Occipital lobe (tissue), 2 donors: Measurements from ENCODE around the gene MT1H. TPM values are rescaled to one million over a fixed set of nuclear protein-coding genes. Genes with fewer than 3 reads are reported as not detected.

ENCODE experiments used
- DNase-seq: peaks from one replicate; lab custom pipeline; 2025; lab: John Stamatoyannopoulos, UW
- total RNA-seq: library from RNA; depleted of rRNA; stranded (reverse); fragments of >200 nt; gene quantifications from one replicate; pipeline ENCODE4 v1.2.3, GENCODE V29; 2014

MT1H gene
- total RNA-seq, 1 donor from 2014 or later = not detected

- no peak for DNase-seq
These were observed 32.8 kb upstream of the MT1H start for GRCh38 chr16:56636616-56637413.

GRCh38 chr16:56637814-56638750 lies 31.5 kb upstream of the MT1H start, which contains the start of gene MT1A:
TSS of gene MT1A (plus strand) at chr16:56638666. CDS start at chr16:56638739, 73 bp downstream.
- peak; percentile 41 for DNase-seq

- no peak for DNase-seq
These were observed 30.6 kb upstream of the MT1H start for GRCh38 chr16:56639045-56639444.

- DNase-seq = no peak
These were observed 29.5 kb upstream of the MT1H start for GRCh38 chr16:56640076-56640475.

GRCh38 chr16:56641166-56641565 lies 28.4 kb upstream of the MT1H start:
- DNase-seq = no peak

GRCh38 chr16:56643080-56643778 lies 26.4 kb upstream of the MT1H start:
- no peak for DNase-seq

GRCh38 chr16:56643833-56644232 lies 25.8 kb upstream of the MT1H start:
- DNase-seq = no peak

- DNase-seq = no peak
These were observed 24.3 kb upstream of the MT1H start for GRCh38 chr16:56645311-56645710.

- DNase-seq = no peak
These were observed 23.8 kb upstream of the MT1H start for GRCh38 chr16:56645838-56646237.

- DNase-seq = no peak
These were observed 21.8 kb upstream of the MT1H start for GRCh38 chr16:56647641-56648431.

- no peak for DNase-seq
These were observed 20.3 kb upstream of the MT1H start for GRCh38 chr16:56649271-56649670.

- no peak for DNase-seq
These were observed 19.8 kb upstream of the MT1H start for GRCh38 chr16:56649820-56650219.

- no peak for DNase-seq
These were observed 18.0 kb upstream of the MT1H start, which contains the start of gene MT1B for GRCh38 chr16:56651586-56651985. TSS of gene MT1B (plus strand) at chr16:56651886. CDS start at chr16:56651954, 68 bp downstream.

GRCh38 chr16:56652600-56652999 lies 17.0 kb upstream of the MT1H start:
- no peak for DNase-seq

GRCh38 chr16:56653218-56653617 lies 16.4 kb upstream of the MT1H start:
- no peak for DNase-seq

GRCh38 chr16:56657555-56658326 lies 11.9 kb upstream of the MT1H start, which contains the start of gene MT1F:
TSS of gene MT1F (plus strand) at chr16:56657959. CDS start at chr16:56658059, 100 bp downstream.
- DNase-seq = peak; percentile 21

- DNase-seq = no peak
These were observed 11.2 kb upstream of the MT1H start for GRCh38 chr16:56658327-56658875.

GRCh38 chr16:56662357-56663354 lies 7.0 kb upstream of the MT1H start:
- DNase-seq = no peak
